ENCODE results near the gene IST1. TPM values are rescaled to one million over a fixed set of nuclear protein-coding genes. Genes with fewer than 3 reads are reported as not detected.

IST1 gene
- total RNA-seq, 1 experiment from 2014 or later = 95.1 TPM

DNA sequence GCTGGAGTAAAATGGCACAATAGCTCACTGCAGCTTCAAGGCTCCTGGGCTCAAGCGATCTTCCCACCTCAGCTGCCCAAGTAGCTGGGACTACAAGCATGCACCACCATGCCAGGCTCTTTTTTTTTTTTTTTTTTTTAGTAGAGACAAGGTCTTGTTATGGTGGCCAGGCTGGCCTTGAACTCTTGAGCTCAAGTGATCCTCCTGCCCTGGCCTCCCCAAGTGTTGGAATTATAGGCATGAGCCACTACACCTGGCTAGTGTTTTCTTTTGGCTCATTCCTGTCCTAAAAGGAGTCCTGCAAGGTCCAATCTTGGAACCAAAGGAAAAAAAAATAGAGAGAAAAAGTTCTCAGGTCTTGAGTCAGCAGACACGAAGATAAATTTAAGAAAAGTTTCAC is 74.0 kb downstream of the IST1 start:
- Histone ChIP-seq H3K27me3 (no peaks in the 10 kb centered on the region), H3K9me3 (no peaks in the 10 kb centered on the region), H3K4me3 (no peak overlapping the region), H3K36me3 (no peaks in the 10 kb centered on the region)
- no peak for DNase-seq

DNA sequence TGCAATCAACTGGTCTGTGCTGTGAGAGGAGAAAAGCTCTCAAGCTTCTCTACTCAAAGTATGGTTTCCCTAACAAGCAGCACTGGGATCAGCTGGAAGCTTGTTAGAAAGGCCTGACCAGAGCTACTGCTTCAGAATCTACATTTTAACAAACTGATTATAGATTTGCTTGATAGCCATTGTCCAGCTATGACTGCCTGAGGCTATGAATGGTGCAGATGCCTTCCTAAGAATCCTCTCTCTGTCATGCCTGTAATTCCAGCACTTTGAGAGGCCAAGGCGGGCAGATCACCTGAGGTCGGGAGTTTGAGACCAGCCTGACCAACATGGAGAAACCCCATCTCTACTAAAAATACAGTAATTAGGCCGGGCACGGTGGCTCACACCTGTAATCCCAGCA is 76.2 kb downstream of the IST1 start:
- H3K9me3 ChIP-seq = no peaks in the 10 kb centered on the region
- H3K4me3 ChIP-seq = no peak overlapping the region
- H3K27me3 ChIP-seq = no peaks in the 10 kb centered on the region
- no peaks in the 10 kb centered on the region for H3K36me3 ChIP-seq
- no peak for DNase-seq

DNA sequence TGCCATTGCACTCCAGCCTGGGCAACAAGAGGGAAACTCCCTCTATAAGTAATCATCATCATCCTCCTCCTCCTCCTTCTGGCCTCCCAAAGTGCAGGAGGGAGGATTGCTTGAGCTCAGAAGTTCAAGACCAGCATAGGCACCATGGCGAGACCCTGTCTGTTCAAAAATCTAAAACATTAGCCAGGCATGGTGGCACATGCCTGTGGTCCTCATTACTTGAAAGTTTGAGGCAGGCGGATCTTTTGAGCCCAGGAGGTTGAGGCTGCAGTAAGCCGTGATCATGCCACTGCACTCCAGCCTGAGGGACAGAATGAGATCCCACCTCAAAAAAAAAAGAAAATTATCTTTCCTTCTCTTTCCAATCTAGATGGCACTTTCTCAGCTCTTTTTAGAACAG is 77.0 kb downstream of the IST1 start:
- no peaks in the 10 kb centered on the region for H3K9me3 ChIP-seq
- no peaks in the 10 kb centered on the region for H3K36me3 ChIP-seq
- H3K27me3 ChIP-seq = no peaks in the 10 kb centered on the region
- H3K4me3 ChIP-seq = no peak overlapping the region
- no peak for DNase-seq

DNA sequence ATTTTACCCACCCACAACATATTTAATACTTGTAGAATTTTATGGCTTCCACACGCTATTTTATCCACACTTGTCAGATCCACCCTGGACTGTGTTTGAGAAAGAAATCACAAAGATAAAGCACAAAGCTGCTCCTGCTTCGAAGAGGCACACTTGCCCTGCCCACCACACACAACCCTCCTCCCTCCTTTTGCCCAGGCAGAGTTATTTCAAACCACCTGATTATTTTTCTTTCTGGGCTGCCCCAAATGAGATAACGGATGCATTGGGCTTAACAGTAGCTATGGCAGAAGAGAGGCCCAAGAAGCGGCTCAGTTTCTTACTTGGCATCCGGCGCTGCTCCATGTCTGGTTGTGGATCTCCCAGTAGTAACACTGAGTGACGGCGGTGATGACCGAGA is 77.7 kb downstream of the IST1 start:
- H3K9me3 ChIP-seq = no peaks in the 10 kb centered on the region
- no peaks in the 10 kb centered on the region for H3K27me3 ChIP-seq
- no peaks in the 10 kb centered on the region for H3K36me3 ChIP-seq
- no peak overlapping the region for H3K4me3 ChIP-seq
- DNase-seq = no peak

- Histone ChIP-seq H3K27me3 (no peaks in the 10 kb centered on the region), H3K9me3 (no peaks in the 10 kb centered on the region), H3K4me3 (no peak overlapping the region), H3K36me3 (no peaks in the 10 kb centered on the region)
- no peak for DNase-seq
These were observed 78.9 kb downstream of the IST1 start for GRCh38 chr16:71974068-71974818.

Other genes with a start within 250 kb of the IST1 start
- 3.3 and 4.9 TPM in 2 replicates for gene PHLPP2, start 170.8 kb upstream of the IST1 start, total RNA-seq (2014; rRNA removed; shearing (Covaris generic); ENCODE audit: low replicate concordance)
- gene AP1G1, start 86.7 kb upstream of the IST1 start, total RNA-seq (2014; rRNA removed; shearing (Covaris generic); ENCODE audit: low replicate concordance) = 15.3 and 20.9 TPM in 2 replicates
- 1.2 and 6.5 TPM in 2 replicates for gene ATXN1L, start 49.6 kb upstream of the IST1 start, total RNA-seq (2014; rRNA removed; shearing (Covaris generic); ENCODE audit: low replicate concordance)
- gene ZNF821, start 11.3 kb upstream of the IST1 start, total RNA-seq (2014; rRNA removed; shearing (Covaris generic); ENCODE audit: low replicate concordance) = 4.3 and 17.7 TPM in 2 replicates
- not detected in 2 replicates for gene PKD1L3, start 104.9 kb downstream of the IST1 start, total RNA-seq (2014; rRNA removed; shearing (Covaris generic); ENCODE audit: low replicate concordance)
- 4.5 and 12.8 TPM in 2 replicates for gene DHODH, start 113.2 kb downstream of the IST1 start, total RNA-seq (2014; rRNA removed; shearing (Covaris generic); ENCODE audit: low replicate concordance)
- not detected in 2 replicates for gene HP, start 159.0 kb downstream of the IST1 start, total RNA-seq (2014; rRNA removed; shearing (Covaris generic); ENCODE audit: low replicate concordance)
- gene HPR, start 167.7 kb downstream of the IST1 start, total RNA-seq (2014; rRNA removed; shearing (Covaris generic); ENCODE audit: low replicate concordance) = not detected in 2 replicates
- 7.5 and 10.1 TPM in 2 replicates for gene TXNL4B, start 198.1 kb downstream of the IST1 start, total RNA-seq (2014; rRNA removed; shearing (Covaris generic); ENCODE audit: low replicate concordance)
- 24.3 and 31.3 TPM in 2 replicates for gene DHX38, start 198.3 kb downstream of the IST1 start, total RNA-seq (2014; rRNA removed; shearing (Covaris generic); ENCODE audit: low replicate concordance)